ENCODE measurements around the gene AAK1. TPM values are rescaled to one million over a fixed set of nuclear protein-coding genes. Genes with fewer than 3 reads are reported as not detected.

The AAK1 gene
- total and polyA plus RNA-seq, 2 experiments from 2014 or later: 39.0 to 52.4 TPM

- H3K4me3 ChIP-seq: no peak overlapping the region
- H2AFZ ChIP-seq: no peak overlapping the region
- Mint-ChIP-seq H3K27me3 (ENCODE audit: insufficient read depth, low read depth, poor library complexity) (no peaks in the 10 kb centered on the region), H3K27ac (no peak overlapping the region), H3K9me3 (no peaks in the 10 kb centered on the region), H3K4me3 (no peak overlapping the region), H3K36me3 (ENCODE audit: low read depth) (no peaks in the 10 kb centered on the region), H3K4me1 (peaks cover 4% of the 10 kb centered on the region; the same call in 2 of the 3 replicates)
- DNase-seq (ENCODE audit: low spot score): no peak
- no peaks in the 10 kb centered on the region; the same call in 1 of the 2 replicates for H4K20me1 ChIP-seq (replicated peaks; ENCODE audit: insufficient read depth)
- no peaks in the 10 kb centered on the region for H3K9me2 ChIP-seq (ENCODE audit: insufficient read depth)
- H3F3A ChIP-seq (replicated peaks; ENCODE audit: low read depth): no peaks in the 10 kb centered on the region
- no peaks in the 10 kb centered on the region for H3K36me3 ChIP-seq (ENCODE audit: insufficient read depth)
- 0 out of 2 replicates have a peak overlapping the region, but pooled peaks have one; percentile 17 for H3K27ac ChIP-seq (ENCODE audit: low read depth)
- no peak for ATAC-seq
- H3K79me2 ChIP-seq (replicated peaks; ENCODE audit: insufficient read depth): peaks cover 9% of the 10 kb centered on the region; the same call in 1 of the 2 replicates
- H3K27me3 ChIP-seq (ENCODE audit: insufficient read depth): no peaks in the 10 kb centered on the region
- H3K4me1 ChIP-seq (ENCODE audit: insufficient read depth): peaks cover 7% of the 10 kb centered on the region; the same call in 1 of the 2 replicates
- TF ChIP-seq CTCF (conservative IDR thresholded peaks at IDR 0.05; ENCODE audit: low read depth in 2 of 2): no peak
- no peak for TF ChIP-seq EZH2 (IDR thresholded peaks at IDR 0.05; ENCODE audit: low read depth, unreplicated experiment)
- no peak for TF ChIP-seq CREB1 (CRISPR knock-in tag; IDR thresholded peaks at IDR 0.05; ENCODE audit: low read depth)
- TF ChIP-seq NANOG (IDR thresholded peaks at IDR 0.05; ENCODE audit: borderline replicate concordance): no peak
- TF ChIP-seq ZNF462 (CRISPR knock-in tag; IDR thresholded peaks at IDR 0.05): no peak
- no peak for TF ChIP-seq JUNB (IDR thresholded peaks at IDR 0.05; ENCODE audit: unreplicated experiment)
- no peak for TF ChIP-seq ZNF114 (CRISPR knock-in tag; IDR thresholded peaks at IDR 0.05)
- TF ChIP-seq STAT1 (IDR thresholded peaks at IDR 0.05; ENCODE audit: unreplicated experiment): no peak
- TF ChIP-seq ETS1 (IDR thresholded peaks at IDR 0.05): no peak
- TF ChIP-seq REST (IDR thresholded peaks at IDR 0.05; ENCODE audit: unreplicated experiment): no peak
- no peak for TF ChIP-seq POLR2AphosphoS5 (IDR thresholded peaks at IDR 0.05; ENCODE audit: low read depth)
- TF ChIP-seq ZNF331 (CRISPR knock-in tag; IDR thresholded peaks at IDR 0.05; ENCODE audit: low read depth): no peak
- TF ChIP-seq EZH2phosphoT487 (IDR thresholded peaks at IDR 0.05; ENCODE audit: unreplicated experiment): no peak
- H3K4me2 ChIP-seq: no peak overlapping the region
Measured at GRCh38 chr2:69567157-69567908, 76.2 kb downstream of the AAK1 start.

Data from GM23338 (cell line).